Posterior vena cava (tissue), 2 donors: ENCODE results near the gene PRSS35. TPM values are rescaled to one million over a fixed set of nuclear protein-coding genes. Genes with fewer than 3 reads are reported as not detected.

Source experiments
- total RNA-seq, 2 donors: library from RNA; stranded (reverse); fragmentation: NEBNext Ultra II Directional; extraction: Animal tissue kit (Norgen Biotek cat#: 25700); gene quantifications; one replicate each; pipeline ENCODE4 v1.2.1, GENCODE V29; 2021
- donor health status: DM: yes; HTN: yes; CAD: no.
- donor health status: DM: yes; HTN: yes; CAD: no.

Gene PRSS35
- total RNA-seq, 2 donors from 2014 or later: 1.8 to 2.8 TPM

Other genes with a start within 250 kb of the PRSS35 start
- gene ME1, start 81.5 kb upstream of the PRSS35 start, total RNA-seq: 10 to 100 TPM; 12.8 to 14.5 TPM
- 1 to 10 TPM in 1 of 2 donors, under 1 TPM in 1; 0.97 to 4.0 TPM for gene SNAP91, start 196.6 kb downstream of the PRSS35 start, total RNA-seq